Activated CD4-positive, CD25-positive, alpha-beta regulatory T cell treated with anti-CD3 and anti-CD28 coated beads, Interleukin-2, amount 50 U/mL, for 72 hours (primary cell): ENCODE data around the gene KCND3.

Source experiments
- DNase-seq: peaks from one replicate; pipeline ENCODE4 v3.0.0; 2021

Gene KCND3

DNA sequence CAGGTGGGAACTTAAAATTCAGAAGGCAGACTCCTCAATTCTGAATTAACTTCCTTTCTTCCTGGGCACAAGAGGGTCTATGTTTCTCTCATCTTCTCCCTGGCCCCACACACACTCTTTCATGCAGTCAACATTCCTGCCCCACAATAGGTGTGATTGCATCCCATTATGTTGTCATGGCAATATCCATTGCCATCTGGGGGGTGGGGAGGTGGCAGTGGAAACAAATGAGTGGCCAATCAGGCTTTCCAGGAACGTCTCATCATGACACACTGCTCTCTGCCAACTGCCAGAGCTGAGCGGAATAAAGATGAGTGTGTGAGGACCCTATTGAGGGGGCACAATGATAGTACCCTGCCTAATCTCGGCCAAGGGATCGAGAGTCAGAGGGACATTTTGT, 80.4 kb downstream of the KCND3 start:
- no peak for DNase-seq

DNA sequence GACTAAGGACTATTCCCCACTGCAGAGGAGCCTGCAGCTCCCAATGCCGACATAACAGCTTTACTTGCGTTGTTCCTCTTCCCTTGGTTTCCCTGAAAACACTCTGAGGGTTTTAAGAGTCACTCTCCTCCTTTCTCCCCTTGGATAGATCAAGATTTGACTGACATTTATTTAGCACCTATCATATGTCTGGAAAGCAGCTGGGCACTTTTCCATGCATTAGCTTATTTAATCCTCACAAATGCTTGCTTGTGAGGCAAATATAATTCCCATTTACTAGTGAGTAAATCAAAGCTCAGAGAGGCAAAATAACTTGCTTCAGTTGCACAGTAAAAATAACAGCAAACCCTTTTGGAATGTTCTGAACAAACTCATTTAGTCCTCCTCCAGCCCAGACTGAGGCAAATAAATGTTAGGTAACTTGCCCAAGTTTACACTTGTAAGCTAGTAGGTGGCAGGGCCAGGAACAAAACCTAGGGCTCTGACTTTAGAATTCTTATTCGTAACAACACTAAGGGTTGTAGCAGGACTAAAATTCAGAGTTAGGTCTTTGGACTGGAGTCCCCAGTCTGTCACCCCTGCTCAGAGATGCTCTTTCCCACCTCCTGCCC, 81.4 kb downstream of the KCND3 start:
- DNase-seq = no peak

DNA sequence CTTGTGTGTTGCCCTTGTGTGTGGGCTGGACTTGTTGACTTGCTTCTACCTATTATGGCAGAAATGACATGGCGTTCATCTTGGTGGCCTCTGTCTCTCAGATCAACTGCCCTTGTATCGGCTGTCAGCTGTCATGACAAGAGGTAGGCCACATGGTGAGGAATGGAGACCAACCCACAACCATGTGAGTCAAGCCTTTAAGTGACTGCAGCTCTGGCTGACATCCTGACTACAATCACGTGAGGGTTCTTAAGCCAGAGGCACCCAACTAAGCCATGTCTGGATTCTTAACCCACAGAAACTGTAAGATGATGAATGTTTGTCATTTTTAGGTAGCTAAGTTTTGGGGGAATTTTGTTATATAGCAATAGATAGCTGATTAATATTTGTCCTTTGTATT, 82.1 kb downstream of the KCND3 start:
- DNase-seq = no peak

DNA sequence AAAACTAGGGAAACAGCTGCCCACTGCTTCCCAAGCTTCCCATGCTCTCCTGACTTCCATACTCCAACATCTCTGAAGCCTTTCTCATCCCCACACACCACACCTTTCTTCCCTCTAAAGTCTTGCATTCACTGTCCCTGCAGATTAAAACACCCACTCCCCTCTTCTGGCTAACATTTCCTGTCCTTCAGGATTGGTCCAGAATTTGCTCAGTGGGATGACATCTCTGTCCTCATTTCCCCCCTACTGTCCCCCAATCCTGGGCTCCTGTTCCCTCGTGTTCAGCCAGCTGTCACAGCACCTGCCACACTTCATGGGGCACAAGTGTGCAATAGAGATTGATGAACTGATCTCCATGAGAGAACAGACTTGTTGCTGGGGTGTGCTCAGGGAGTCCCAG, 82.7 kb downstream of the KCND3 start:
- DNase-seq = no peak

DNA sequence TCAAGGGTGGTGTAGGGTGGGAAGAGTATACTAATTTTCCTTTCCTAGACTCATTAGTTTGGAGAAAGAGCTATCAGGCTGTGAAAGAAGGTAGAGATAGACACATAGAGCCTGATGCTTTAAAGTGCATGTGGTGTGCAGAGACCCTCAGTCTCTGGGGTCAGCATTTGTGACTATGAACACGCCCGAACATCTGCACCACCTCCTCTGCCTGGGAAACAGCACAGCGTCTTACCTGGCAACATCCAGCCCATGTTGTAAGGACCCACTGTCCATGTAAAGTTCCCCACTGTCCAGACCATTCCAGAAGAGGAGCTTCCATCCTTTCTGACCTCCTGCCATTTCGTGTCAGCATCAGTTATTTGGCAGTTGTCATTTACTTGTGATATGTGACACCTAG, 83.4 kb downstream of the KCND3 start:
- no peak for DNase-seq

DNA sequence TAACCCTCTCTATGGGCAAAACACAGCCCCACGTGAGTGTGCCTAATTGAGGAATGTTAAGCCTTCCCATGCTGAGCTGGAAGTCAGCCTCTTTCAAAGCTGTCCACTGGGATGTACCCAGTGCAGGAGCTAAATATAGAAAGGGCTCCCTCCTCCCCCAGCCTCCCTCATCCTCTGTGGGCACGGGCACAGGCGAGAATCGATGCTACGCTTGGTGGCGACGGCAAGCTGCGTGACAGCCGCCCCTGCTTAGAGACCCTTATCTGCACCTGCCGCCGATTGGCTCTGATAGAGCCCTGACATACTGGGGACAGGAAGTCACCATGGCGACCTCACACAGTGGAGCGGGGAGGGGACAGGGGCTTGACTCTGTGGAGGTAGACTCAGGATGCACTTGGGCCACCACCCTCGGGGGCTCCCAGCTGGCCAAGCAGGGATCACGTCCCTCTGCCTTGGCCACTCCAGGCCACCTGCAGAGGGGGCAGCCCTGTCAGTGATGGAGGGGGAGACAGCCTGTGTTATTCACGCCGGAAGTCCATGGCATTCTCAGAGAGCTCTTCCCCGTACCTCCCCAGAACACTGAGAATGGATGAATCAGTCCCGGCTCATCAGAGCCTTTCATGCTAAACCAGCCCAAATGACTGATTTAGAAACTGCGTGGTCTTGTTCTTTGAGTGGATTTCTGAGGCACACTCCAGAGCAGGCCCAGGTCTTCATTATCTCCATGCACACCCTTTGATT, 84.8 kb downstream of the KCND3 start:
- DNase-seq = no peak

DNA sequence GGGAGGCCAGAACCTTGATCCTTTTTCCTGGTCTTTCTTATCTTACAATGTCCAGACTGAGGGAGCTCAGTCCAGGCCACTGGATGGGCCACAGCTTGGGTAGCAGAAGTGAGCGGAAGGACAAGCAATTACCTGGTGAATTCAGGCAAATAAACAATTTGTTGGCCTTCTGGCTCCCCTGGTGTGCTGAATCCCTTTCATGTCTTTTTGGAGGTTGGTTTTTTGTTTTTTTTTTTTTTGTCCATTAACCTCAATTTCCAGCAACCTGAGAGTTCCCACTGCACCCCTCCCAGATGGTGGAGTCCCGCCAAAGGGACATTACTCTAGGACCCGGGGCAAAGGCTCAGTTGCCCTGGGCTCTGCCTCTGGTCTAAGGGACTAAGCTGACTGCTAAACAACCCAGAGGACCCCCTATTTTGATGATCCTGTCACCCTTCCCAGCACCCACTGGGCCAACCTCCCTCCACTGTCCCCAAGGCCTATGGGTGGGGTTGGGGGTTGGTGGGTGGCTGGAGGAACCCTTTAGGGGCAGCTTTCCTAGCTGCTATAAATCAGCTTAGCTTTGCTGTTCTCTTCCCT, 85.5 kb downstream of the KCND3 start:
- no peak for DNase-seq

DNA sequence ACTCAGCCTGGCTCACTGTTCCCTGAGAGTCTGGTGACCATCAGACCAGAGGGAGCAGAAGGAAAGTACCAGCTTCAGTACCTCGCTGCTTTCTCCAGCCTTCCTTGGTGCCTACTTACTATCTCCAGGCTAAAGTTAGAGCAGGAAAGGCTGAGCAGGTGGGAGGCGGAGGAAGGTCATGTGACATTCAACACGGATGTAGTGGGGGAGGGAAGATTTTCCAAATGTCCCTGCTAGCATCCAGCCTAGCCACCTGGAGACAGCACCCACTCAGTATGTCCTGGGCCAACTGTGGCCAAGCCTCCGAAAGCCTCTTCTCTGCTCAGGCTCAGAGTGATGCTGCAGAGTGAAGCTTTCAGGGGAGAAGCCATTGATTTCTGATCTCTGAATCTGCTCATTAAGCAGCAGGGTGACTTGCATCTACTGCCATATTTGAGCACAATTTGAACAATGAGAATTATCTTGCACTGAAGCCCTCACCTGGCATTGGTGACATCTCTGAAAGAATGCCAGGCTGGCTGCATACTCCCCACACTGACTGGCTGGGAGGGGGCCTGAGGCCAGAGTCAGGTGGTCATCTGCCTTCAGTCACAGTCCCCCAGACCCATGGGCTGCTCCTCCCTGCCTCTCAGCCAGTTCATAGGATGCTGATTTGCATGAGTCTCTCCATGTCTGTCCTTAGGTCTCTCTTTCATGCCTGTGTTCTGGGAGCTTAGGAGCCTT, 86.2 kb downstream of the KCND3 start:
- no peak for DNase-seq

DNA sequence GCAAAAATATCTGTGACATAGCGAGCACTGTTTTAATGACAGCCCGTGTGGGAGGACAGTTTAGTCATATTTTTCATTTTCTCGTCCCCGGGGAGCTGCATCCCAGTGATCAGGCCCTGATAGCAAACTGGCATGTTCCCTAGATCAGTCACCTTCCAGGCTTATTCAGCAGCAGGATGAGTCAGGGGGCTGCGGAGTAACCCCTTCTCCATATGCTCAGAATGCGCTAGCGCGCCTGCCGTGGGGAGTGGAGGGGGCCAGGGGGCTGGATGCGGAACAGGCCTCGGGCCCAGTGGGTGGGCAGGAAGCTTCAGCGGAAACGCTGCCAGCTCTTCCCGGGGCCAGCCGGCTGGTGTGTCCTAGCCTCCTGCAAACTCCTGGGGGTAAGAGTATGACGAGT, 94.0 kb downstream of the KCND3 start:
- no peak for DNase-seq

DNA sequence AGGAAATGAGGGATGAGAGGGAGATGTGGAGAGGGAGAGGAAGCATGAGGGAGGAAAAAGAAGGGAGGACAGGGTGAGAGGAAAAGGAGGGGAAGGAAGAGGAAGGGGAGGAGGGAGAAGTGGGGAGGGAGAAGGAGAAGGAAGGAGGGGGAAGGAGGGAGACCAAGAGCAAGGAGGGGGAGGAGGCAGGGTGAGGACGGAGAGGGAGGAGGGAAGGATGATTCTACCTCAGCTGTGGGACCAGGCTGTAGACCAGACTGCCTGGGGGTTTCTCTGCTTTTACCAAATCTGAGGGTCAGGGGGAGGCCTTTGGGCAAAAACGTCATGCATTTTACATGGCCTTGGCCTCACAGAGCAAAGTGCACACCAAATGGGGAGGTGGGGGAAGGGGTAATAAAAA, 94.5 kb downstream of the KCND3 start:
- DNase-seq = no peak

DNA sequence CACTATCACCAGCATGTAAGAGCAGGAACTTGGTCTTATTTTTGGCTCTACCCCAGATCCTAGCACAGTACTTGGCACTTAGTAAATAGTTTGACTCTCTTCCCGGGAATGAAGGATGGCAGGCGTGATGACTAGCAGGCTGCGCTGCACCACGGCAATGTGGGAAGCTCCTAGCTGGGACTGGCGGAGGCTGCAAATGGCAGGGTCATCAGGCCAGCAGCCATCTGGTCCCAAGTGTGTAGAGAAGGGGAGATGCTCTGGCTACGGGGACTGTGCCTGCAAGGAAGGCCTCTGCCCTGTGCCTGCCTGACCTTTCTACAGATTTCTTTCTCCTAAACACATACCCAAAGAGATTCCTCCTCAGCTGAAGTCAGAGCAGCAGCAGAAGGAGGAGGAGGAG, 95.0 kb downstream of the KCND3 start:
- DNase-seq = no peak

DNA sequence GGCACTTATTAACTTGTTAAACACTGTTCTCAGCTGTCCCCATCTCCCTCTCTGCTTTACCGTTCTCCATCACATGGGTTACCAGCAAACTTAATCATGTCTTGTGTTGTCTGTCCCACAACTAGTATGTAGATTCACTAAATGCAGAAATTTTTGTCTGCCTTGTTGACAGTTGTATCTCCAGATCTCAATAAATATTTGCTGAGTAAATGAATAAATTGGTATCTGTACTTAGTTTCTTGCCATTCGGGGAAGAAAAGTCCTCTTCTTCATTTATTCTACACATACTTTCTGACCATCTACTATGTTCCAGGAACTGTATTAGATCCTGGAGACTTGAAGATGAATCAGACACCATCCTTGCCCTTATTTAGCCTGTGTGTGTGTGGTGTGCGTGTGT, 97.9 kb downstream of the KCND3 start:
- no peak for DNase-seq

DNA sequence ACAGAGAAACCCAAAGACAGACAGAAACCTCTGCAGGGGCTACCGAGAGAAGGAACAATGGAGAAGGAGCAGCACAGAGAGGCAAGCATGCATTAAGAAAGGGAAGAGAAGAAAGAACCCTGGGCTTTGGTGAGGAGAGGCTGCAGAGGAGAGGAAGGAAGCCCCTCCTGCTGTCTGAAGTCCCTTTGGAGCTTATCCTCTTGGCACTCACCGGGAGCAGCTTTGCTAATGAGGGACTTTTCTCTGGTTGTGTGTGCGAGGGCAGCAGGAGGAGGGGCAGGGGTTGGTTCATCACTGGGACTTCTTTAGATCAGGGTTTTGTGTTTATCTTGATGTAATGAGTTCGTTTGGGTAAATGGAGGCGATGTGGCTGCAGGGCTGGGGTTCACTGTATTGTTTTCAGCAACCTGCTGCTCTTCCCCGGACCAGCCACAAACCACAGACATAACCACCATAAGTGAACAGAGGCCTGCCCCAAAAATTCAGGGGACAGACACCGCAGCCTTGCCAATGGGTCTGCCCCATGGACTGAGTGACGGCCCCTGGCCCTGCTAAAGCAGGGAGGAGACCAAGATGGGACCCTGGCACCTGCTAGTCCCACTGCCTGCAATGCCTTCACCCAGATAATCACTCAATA, 100.6 kb downstream of the KCND3 start:
- no peak for DNase-seq

DNA sequence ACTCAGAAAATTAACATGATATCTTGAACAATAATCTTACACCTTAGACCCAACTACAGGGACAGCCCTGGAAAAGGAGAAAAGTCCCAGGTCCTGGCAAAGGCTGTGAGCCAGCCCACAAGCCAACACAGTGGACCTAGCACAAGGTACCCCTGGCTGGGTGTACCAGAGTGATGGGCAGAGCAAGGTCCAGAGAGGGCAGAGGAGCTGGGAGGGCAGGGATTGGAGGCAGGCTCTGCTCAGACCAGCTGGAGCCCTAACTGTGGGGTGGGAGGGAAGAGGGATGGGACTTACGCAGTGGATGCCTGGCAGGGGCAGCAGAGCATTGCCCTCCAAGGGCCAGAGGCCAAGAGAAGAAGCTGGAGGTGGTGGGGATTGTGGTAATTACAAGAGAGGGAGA, 101.6 kb downstream of the KCND3 start:
- DNase-seq = no peak

DNA sequence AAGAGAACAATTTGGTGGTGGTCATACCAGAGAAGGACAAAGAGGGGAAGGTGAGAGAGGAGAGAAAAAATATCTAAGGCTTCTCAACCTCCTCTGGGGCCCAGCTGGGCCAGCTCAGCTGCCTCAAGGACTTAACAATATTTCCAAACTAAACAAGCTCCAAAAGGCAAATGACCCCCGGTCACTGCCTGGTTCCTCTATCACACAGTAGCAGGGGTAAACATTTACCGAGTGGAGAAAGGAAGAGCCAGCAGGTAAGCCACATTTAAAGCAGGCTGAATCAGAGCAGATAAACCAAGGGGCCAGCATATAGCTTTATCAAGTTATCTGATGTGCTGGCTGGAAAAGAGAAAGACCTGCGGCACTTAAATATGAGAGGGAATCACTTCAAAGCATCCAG, 102.1 kb downstream of the KCND3 start:
- DNase-seq = no peak

DNA sequence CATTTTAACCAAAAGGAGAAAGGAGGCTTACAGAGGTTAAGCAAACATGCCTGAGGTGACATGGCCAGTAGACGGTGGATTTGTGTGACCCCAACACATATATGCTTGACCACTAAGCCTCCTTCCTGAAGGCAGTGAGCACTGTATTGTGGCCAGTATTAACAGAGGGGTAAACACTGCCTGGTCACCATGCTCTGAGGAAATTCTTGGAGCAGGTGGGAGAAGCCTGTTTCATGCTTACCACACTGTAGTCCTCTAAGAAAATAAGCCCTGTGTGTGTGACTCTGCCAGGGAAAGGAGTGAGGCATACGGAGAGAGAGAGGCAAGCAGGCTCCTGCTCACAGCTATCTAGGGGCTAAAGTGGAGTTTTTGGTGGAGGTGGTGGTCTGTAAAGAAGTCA, 102.7 kb downstream of the KCND3 start:
- DNase-seq = no peak

DNA sequence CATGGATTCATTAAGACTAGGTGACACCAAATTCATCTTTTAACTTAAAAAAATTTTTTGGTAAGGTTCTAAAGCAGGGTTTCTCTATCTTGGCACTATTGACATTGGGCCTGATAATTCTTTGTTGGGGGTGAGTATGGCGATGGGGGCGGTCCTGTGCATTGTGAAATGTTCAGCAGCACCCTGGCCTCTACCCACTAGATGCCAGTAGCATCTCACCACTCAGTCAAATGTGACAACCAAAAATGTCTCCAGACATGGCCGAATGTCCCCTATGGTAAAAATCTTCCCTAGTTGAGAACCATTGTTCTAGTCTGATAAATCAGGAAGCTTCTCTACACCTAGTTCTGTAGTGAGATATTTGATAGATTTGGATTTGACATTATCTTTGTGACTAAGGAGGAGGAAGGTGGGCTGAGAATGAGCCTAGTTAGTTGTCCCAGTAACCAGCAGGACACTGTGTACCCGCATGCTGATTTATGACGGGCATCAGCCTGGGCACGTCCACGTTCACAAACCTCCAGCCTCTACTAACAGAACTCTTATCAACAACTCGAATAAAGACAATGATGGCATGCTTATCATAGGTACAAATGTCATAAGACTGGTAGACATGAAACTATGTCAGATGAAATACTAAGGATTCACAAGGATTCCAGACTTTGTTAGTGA, 104.6 kb downstream of the KCND3 start:
- DNase-seq = no peak

DNA sequence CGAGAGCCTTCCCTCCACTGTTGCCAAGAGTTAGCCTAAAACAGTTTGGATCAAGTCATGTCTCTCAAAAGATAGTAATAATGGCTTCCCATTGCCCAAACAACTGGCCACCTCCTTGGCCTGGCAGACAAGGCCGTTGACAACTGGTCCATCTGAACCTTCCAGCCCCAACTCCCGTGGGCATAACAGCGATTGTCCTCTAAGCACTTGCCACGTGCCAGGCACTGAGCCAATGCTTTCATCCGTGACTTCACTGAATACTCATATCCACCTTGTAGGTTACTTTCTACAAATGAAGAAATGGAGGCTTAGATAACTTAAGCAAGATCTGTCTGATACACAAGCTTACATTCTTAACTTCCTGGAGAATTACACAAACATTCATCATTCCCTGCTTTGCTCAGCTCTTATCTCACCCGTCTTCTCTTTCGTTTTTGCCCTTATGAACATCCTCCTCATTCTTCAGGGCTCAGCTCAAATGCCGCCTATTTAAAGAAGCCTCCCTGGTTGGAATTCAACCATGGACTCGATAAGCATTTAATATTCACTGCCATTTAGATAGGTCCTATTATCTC, 106.4 kb downstream of the KCND3 start:
- DNase-seq = no peak

DNA sequence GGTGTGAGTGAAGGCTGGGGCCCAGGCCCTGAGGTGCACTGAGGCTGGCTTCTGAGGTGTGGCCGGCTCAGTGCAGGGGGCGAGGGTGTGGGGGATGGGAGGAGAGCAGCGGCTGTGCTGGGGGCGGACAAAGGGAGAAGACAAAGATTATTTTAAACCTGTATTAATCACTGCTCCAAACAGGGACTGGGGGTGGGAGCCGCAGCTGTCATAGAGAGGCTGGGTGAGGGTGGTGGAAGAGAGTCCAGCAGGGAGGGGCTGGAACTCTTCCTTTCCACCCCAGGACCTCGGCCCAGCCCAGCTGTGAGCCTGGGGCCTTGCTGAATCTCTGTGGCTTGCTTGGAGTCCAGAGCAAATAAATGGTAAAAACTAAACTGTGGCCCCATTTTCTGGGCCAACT, 106.9 kb downstream of the KCND3 start:
- no peak for DNase-seq

DNA sequence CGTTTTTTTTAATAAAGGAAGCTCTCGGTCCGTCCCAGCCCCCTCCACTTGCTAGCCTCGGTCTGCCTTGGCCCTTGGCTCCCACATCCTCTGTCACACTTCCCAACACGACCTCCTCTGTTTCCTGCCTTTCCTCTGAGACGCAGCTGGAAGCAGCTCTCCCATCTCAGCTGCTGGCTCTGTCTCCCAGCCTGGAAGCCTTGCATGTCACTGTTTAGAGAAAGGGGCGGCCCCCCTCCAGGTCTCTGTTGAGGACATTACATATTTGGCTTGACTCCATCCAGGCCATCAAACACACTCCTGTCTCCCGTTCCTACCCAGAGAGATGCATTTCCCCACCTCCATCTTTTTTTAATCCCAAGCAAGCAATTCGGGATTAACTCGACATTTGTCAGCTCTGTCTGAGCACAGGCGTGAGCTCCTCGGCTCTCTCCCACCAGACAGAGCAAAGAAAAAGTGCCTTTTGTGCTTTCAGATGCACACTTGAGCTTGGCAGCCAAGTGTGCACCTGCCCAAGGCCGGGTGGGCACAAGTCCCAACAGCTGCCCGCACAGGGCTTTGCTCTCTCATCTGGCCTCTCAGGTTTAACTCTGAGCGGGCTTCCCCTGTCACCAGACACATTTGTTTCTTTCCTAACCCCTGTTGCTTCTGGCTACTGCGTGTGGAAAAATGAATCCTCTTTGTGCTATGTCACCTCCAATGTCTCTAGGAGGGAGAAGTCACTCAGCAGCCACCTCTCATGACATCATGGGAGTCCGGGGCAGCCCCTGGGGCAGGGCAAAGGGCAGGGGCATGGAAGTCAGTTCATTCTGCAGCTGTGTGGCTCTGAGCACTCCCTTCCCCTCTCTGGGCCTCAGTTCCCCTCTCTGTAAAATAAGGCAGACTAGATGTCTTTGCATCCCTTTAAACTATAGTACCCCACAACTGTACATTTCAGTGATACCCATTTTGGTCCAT, 108.3 kb downstream of the KCND3 start:
- DNase-seq = no peak

DNA sequence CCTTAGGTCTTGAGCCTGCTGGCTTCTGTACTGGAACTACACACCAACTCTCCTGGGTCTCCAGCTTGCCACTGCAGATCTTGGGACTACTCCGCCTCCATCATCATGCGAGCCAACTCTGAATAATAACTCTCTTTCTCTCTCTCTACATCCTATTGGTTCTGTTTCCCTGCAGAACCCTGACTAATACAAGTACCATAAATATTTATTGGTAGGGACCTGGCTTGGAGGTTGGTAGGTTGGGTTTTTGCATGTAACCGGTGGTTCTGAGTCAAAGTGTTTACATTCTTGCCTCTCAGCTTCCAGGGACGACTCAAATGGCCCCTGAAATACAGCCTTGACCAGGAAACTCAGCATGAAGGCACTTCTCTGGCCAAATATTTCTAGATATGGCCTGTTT, 110.4 kb downstream of the KCND3 start:
- no peak for DNase-seq
